ENCODE results near the gene MIOS. TPM values are rescaled to one million over a fixed set of nuclear protein-coding genes. Genes with fewer than 3 reads are reported as not detected.
A peak's percentile ranks its signal among the peaks of the same experiment; 100 is the strongest.
"Not testable (repeated sequence)": the region's sequence is repeated elsewhere in the genome, so short reads cannot be mapped to it uniquely, and the experiment has no call there.

MIOS gene
- polyA plus RNA-seq, 1 donor from 2014 or later = 38.8 TPM

GRCh38 chr7:7539711-7540110 is 27.0 kb upstream of the MIOS start:
- Mint-ChIP-seq H3K27me3 (no peaks in the 10 kb centered on the region), H3K4me3 (no peak overlapping the region), H3K36me3 (no peaks in the 10 kb centered on the region), H3K9me3 (no peaks in the 10 kb centered on the region), H3K4me1 (peaks cover 0 to 1% (median 1%) of the 10 kb centered on the region in 3 donors), H3K27ac (no peak overlapping the region)

- Mint-ChIP-seq H3K27ac (no peak overlapping the region), H3K36me3 (no peaks in the 10 kb centered on the region), H3K9me3 (no peaks in the 10 kb centered on the region), H3K27me3 (no peaks in the 10 kb centered on the region), H3K4me3 (no peak overlapping the region), H3K4me1 (peaks cover 0 to 1% (median 1%) of the 10 kb centered on the region in 3 donors)
These were observed 24.3 kb upstream of the MIOS start for GRCh38 chr7:7542251-7542835.

- no peak overlapping the region for H3K27ac Mint-ChIP-seq
- H3K27me3 Mint-ChIP-seq = no peaks in the 10 kb centered on the region
- H3K4me1 Mint-ChIP-seq = no peaks in the 10 kb centered on the region
- no peak overlapping the region for H3K4me3 Mint-ChIP-seq
- no peaks in the 10 kb centered on the region for H3K9me3 Mint-ChIP-seq
- peaks cover 3% of the 10 kb centered on the region for H3K36me3 Mint-ChIP-seq
These were observed 18.3 kb upstream of the MIOS start for GRCh38 chr7:7548407-7548806.

GRCh38 chr7:7550663-7551062 is 16.0 kb upstream of the MIOS start:
- H3K36me3 Mint-ChIP-seq = peaks cover 5% of the 10 kb centered on the region
- H3K27ac Mint-ChIP-seq = no peak overlapping the region
- no peaks in the 10 kb centered on the region for H3K4me1 Mint-ChIP-seq
- H3K4me3 Mint-ChIP-seq = no peak overlapping the region
- no peaks in the 10 kb centered on the region for H3K9me3 Mint-ChIP-seq
- no peaks in the 10 kb centered on the region for H3K27me3 Mint-ChIP-seq

- no peak overlapping the region for H3K27ac Mint-ChIP-seq
- peaks cover under 1% of the 10 kb centered on the region for H3K27me3 Mint-ChIP-seq
- H3K4me1 Mint-ChIP-seq = no peaks in the 10 kb centered on the region
- peaks cover 5% of the 10 kb centered on the region for H3K36me3 Mint-ChIP-seq
- H3K9me3 Mint-ChIP-seq = no peaks in the 10 kb centered on the region
- H3K4me3 Mint-ChIP-seq = no peak overlapping the region
These were observed 14.5 kb upstream of the MIOS start for GRCh38 chr7:7552199-7552598.

GRCh38 chr7:7553386-7553785 is 13.3 kb upstream of the MIOS start:
- Mint-ChIP-seq H3K4me1 (no peaks in the 10 kb centered on the region), H3K9me3 (peaks cover 2 to 6% (median 2%) of the 10 kb centered on the region in 3 donors), H3K27ac (no peak overlapping the region), H3K4me3 (no peak overlapping the region), H3K27me3 (peaks cover 7% of the 10 kb centered on the region), H3K36me3 (peaks cover 13% of the 10 kb centered on the region)

GRCh38 chr7:7554021-7554432 is 12.7 kb upstream of the MIOS start:
- H3K27me3 Mint-ChIP-seq = peaks cover 7% of the 10 kb centered on the region
- H3K27ac Mint-ChIP-seq = no peak overlapping the region
- H3K36me3 Mint-ChIP-seq = peaks cover 18% of the 10 kb centered on the region
- H3K9me3 Mint-ChIP-seq = peaks cover 2 to 8% (median 6%) of the 10 kb centered on the region in 3 donors
- no peak overlapping the region for H3K4me3 Mint-ChIP-seq
- no peaks in the 10 kb centered on the region for H3K4me1 Mint-ChIP-seq

GRCh38 chr7:7554649-7555575 is 11.8 kb upstream of the MIOS start:
- Mint-ChIP-seq H3K27ac (no peak overlapping the region), H3K4me1 (no peaks in the 10 kb centered on the region), H3K4me3 (no peak overlapping the region), H3K27me3 (peaks cover 7% of the 10 kb centered on the region), H3K9me3 (peaks cover 2 to 8% (median 6%) of the 10 kb centered on the region in 3 donors), H3K36me3 (peaks cover 20% of the 10 kb centered on the region)

- H3K4me1 Mint-ChIP-seq = no peaks in the 10 kb centered on the region
- H3K9me3 Mint-ChIP-seq = peaks cover 2 to 11% (median 8%) of the 10 kb centered on the region in 3 donors
- H3K27me3 Mint-ChIP-seq = peaks cover 7% of the 10 kb centered on the region
- peaks cover 18% of the 10 kb centered on the region for H3K36me3 Mint-ChIP-seq
- peak overlapping the region in 1 of 3 donors; percentile 20 for H3K27ac Mint-ChIP-seq
- H3K4me3 Mint-ChIP-seq = no peak overlapping the region
These were observed 9.8 kb upstream of the MIOS start for GRCh38 chr7:7556852-7557251.

GRCh38 chr7:7557252-7557651 is 9.4 kb upstream of the MIOS start:
- peaks cover 2 to 11% (median 8%) of the 10 kb centered on the region in 3 donors for H3K9me3 Mint-ChIP-seq
- no peak overlapping the region for H3K4me3 Mint-ChIP-seq
- H3K4me1 Mint-ChIP-seq = no peaks in the 10 kb centered on the region
- peaks cover 7% of the 10 kb centered on the region for H3K27me3 Mint-ChIP-seq
- peaks cover 18% of the 10 kb centered on the region for H3K36me3 Mint-ChIP-seq
- no peak overlapping the region for H3K27ac Mint-ChIP-seq

- Mint-ChIP-seq H3K36me3 (peaks cover 15% of the 10 kb centered on the region), H3K27ac (peak overlapping the region in 1 of 3 donors; percentile 3), H3K9me3 (peaks cover 2 to 11% (median 8%) of the 10 kb centered on the region in 3 donors)
- H3K27me3 Mint-ChIP-seq, H3K4me3 Mint-ChIP-seq, H3K4me1 Mint-ChIP-seq: not testable (repeated sequence)
These were observed 5.1 kb upstream of the MIOS start for GRCh38 chr7:7561591-7561990.

- H3K36me3 Mint-ChIP-seq = peaks cover 12% of the 10 kb centered on the region
- no peak overlapping the region for H3K27ac Mint-ChIP-seq
- H3K9me3 Mint-ChIP-seq = peaks cover 2 to 10% (median 8%) of the 10 kb centered on the region in 3 donors
- peaks cover 0 to 5% (median 4%) of the 10 kb centered on the region in 3 donors for H3K4me1 Mint-ChIP-seq
- no peak overlapping the region for H3K4me3 Mint-ChIP-seq
- peaks cover under 1% of the 10 kb centered on the region for H3K27me3 Mint-ChIP-seq
These were observed 3.9 kb upstream of the MIOS start for GRCh38 chr7:7562736-7563135.

- Mint-ChIP-seq H3K36me3 (peaks cover 9% of the 10 kb centered on the region), H3K4me1 (peaks cover 4 to 10% (median 10%) of the 10 kb centered on the region in 3 donors), H3K27me3 (no peaks in the 10 kb centered on the region), H3K27ac (peak overlapping the region in 1 of 3 donors; percentile 20), H3K4me3 (peak overlapping the region in 1 of 4 donors; percentile 77), H3K9me3 (peaks cover 0 to 7% (median 5%) of the 10 kb centered on the region in 3 donors)
These were observed 3.4 kb upstream of the MIOS start for GRCh38 chr7:7563269-7563668.

- Mint-ChIP-seq H3K9me3 (peaks cover 0 to 5% (median 1%) of the 10 kb centered on the region in 3 donors), H3K27ac (no peak overlapping the region), H3K36me3 (peaks cover 3% of the 10 kb centered on the region), H3K4me1 (peaks cover 7 to 15% (median 14%) of the 10 kb centered on the region in 3 donors), H3K4me3 (peak overlapping the region in 1 of 4 donors; percentile 77), H3K27me3 (no peaks in the 10 kb centered on the region)
These were observed 2.9 kb upstream of the MIOS start for GRCh38 chr7:7563813-7564212.

GRCh38 chr7:7564323-7564780 is 2.3 kb upstream of the MIOS start:
- no peak overlapping the region for H3K27ac Mint-ChIP-seq
- no peaks in the 10 kb centered on the region for H3K27me3 Mint-ChIP-seq
- no peak overlapping the region for H3K4me3 Mint-ChIP-seq
- H3K36me3 Mint-ChIP-seq = no peaks in the 10 kb centered on the region
- peaks cover 0 to 5% (median 0%) of the 10 kb centered on the region in 3 donors for H3K9me3 Mint-ChIP-seq
- H3K4me1 Mint-ChIP-seq = peaks cover 10 to 20% (median 19%) of the 10 kb centered on the region in 3 donors

Measured in IgD-negative memory B cell (primary cell).